ENCODE data around the gene RAB7A.
A peak's percentile ranks its signal among the peaks of the same experiment; 100 is the strongest.

Gene RAB7A

DNA sequence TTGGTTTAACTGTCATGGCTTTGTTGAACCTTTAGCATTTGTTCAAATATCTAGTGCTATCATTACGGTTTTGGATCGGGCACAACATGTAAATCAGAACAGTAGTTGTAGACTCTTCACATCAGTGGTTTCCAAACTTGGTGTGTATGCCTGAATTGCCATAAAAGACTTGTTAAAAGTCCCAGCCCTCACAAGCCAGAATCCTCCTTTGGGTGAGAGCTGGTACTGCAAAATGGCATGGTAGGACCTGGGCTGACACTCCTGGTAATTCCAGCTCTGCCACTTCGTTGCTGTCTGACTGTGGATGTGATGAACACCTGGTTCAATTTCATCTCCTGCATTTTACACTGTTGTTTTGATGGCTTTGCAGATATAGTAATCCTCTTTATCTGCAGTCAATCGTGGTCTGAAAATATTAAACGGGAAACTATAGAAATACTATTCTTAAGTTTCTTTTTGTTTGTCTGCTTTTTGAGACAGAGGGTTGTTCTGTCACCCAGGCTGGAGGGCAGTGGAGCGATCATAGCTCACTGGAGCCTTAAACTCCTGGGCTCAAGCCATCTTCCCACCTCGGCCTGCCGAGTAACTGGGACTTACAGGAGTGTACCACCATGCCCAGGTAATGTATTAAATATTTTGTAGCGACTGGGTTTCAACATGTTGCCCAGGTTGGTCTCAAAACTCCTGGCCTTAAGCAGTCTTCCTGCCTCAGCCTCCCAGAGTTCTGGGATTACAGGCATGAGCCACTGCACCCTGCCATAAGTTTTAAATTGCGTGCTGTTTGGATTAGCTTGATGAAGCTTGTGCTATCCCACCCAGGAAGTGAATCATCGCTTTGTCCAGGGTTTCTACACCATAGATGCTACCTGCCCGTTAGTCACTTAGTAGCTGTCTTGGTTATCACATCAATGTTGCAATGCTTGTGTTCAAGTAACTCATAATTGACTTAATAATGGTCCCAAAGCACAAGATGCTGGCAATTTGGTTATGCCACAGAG, 61.6 kb downstream of the RAB7A start:
- DNase-seq (ENCODE audit: low spot score), result peak; percentile 61

DNA sequence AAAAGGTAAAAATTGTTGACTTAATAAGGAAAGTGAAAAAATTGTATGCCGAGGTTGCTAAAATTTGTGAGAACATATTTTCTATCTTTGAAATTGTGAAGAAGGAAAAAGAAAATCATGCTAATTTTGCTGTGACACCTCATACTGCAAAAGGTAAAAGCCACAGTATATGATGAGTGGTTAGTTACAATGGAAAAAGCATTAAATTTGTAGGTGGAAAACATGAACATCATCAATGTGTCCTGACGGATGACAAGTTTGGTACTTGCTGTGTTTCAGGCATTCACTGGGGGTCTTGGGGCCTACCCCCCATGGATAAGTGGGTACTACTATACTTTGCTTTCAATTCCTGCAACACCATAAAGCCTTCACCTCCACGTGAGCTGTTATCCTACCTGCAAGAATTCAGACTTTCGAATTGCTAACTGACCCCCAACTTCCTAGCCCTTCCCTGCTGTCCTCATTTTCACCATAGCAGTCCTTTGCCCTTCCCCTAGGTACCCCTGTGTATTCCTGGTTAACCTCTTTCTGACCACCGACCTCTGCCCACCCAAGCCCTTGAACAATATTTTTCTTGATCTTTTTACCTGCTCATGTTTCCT, 62.4 kb downstream of the RAB7A start:
- no peak for DNase-seq (ENCODE audit: low spot score)

DNA sequence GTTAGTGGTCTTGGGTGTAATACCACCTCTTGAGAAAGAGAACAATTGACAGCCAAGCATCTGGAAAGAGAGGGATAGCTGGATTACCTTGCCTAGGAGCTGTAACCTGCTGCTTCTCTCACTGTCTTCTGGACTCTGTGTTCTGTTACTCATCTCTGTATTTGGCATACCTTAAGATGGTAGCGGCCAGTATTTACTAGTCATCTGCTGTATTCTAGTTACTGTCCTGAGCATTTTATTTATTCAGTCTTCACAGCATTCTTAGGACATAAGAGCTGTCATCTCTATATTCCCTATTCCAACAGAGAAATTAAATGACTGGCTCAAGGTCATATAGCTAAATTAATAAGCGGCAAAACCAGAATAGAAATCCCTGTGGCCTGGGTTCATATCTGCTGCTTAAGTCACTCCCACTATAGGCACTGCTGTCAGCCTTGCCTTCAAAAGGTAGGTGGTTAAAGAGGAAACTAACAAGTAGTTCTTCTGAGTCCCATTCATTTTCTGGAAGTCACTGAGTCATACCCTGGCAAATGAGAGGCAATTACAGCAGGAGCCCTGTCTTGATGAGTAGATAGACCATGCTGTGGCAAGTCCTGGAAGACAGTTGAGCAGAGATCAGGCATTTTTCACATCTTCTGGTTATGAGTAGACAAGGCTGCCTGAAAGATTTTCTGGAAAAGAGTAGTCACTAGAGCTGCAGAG, 68.2 kb downstream of the RAB7A start:
- DNase-seq (ENCODE audit: low spot score), result no peak

DNA sequence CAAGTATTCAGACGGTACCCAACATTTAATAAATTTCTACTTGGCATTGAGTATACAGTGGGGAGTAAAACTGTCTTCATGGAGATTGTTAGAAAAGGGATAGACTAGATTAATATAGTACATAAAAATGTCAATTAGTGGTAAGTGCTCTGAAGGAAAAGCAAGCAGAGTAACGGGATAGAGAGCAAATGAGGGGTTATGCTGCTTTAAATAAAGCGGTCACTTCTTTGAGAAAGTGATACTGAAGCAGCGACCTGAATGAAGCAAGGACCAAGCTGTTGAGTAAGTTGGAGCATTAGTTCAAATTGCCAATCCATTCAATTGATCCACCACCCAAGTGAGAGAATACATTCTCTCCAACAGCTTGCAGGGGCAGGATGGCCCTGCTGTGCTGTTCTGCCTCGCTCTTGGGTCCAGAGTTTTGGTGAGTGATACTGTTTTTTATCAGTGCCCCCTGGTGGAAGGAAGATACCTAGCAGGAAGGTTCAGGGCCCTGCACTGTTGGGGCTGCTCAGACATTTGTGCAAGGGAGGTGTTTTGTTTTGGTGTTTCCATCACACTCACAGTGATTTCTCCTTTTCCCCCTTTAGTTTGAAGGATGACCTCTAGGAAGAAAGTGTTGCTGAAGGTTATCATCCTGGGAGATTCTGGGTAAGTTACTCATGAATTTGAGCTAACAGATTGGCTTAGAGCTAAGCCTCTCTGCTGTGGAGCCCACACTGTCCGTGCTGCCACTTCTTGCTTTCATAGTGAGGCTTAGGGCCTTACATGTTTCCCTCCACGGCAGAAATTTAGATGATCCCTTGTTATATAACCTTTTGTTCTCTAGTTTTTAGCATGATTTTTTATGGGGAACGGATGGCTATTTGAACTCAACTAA, 69.0 kb downstream of the RAB7A start:
- DNase-seq (ENCODE audit: low spot score), result peak; percentile 83

DNA sequence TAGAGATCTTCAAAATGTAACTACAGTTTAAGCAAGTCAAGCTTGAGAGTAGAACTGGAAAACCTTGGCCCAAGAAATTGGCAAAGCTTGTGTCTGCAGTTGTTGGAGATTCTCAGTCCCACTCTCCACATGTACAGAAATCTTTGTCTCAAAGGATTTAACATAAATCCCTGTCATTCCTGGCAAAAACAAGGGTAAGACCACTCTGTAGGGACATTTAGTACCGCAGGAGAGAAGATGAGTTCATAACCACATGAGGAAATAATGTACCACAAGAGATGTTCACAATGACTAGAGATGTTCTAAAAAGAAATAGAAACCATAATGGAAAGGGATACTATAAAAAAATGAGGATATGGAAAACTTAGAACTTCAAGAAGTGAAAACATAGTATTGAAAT, 73.7 kb downstream of the RAB7A start:
- DNase-seq (ENCODE audit: low spot score), result no peak

DNA sequence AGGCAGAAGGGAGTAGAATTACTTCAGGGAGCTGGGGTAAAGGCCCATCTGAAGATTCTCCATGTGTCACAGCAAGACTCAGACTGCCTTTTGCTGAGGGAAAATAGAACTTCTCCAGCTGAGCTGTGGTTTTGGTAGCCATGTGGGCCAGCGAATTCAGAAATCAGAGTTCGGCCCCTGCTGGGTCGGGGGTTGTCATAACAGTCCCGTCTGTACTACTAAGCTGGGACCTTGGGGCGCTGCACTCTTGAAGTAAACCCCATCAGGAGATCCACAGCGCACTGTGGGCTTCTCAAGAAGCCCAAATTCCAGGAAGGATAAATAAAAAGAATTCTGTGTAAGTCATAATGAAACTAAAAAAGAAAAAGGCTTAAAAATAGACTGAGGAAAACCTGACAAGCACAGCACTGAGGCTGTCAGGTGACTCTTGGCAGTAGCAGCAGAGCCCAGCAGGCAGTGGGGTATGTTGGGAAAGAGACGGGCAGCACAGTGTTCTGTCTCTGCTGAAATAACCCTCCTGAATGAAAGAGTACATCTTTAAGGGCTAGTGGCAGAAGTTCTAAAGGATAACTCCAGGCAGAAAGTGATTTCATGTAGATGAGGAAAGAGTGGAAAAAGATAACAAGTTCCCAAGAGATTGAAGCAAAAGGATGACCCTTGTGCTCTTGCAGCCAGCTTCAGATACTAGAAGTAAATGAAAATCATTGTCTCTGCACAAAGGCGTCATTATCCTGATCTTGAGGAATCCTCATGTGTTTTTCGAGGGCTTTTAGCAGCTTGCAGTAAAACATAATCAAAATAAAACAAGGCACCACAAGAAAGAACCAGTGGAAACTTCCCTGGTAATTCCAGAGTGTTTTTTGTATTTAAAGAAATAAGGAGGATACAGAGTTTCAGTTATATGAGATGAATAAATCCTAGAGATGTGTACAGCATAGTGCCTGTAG, 74.5 kb downstream of the RAB7A start:
- DNase-seq (ENCODE audit: low spot score), result no peak

DNA sequence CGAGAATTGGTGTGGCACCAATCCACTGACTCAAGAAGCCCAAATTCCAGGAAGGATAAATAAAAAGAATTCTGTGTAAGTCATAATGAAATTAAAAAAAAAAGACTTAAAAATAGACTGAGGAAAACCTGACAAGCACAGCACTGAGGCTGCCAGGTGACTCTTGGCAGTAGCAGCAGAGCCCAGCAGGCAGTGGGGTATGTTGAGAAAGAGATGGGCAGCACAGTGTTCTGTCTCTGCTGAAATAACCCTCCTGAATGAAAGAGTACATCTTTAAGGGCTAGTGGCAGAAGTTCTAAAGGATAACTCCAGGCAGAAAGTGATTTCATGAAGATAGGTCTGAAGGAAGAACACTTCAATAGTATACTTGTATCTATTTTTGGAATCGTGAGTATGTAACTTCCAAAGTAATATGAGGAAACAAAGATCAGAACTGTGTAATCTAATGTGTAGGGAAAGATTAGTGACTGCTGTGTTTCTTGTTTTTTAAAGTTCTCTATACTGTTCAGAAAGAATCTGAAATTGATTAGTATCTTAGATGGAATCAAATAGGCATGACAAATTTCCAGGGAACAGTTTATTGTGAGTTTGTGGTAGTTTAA, 75.9 kb downstream of the RAB7A start:
- DNase-seq (ENCODE audit: low spot score), result no peak

DNA sequence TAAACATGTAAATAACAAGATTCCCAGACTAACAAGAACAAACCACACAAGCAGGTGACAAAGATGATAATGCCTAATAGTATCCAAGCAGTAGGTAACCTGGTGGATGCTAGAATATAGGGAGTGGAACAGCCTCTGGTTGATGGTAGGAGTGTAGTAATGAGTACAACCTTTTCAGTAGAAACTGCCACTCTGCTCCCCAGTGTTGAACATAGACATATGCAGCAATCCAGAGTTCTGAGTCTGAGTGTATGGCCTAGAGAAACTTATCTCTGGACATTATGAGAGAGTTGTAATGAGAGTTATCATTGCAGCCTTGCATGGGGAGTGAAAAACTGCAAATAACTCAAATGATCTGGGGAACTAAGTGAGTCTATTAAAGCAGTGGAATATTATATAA, 77.3 kb downstream of the RAB7A start:
- DNase-seq (ENCODE audit: low spot score), result no peak

DNA sequence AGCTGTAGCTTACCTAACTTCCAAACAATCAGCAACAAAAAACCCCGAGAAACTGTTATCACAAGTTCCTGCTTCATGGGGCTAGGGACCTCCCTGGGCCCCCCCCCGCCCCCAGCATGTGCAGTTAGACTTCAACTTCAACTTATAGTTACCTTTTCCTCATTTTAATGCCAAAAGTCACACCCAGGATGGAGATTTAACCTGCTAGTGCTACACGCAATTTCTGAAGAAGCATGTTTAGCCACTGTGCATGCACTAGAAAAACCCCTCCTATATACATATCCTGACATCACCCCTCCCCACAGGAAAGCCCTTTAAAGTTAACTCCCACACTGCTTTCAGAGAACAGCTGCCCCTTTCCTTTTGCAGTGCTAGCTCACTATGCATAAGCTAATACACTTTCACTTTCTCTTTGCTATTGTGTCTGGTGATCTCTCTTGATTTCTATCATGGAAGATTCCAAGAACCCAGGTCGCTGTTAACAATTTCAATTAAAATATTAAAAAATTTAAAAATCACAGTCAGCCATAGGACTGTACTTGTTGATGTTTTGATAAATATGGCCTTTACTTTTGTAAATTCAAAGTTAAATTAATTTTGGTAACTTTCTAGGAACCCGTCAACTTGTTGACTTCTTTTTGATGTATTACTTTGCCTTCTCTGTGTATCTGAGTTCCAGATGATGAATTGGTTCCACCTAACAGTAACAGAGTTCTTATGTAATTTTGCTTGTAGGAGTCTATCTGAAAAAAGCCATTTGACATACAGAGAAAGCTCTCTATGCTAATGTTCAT, 78.2 kb downstream of the RAB7A start:
- peak; percentile 54 for DNase-seq (ENCODE audit: low spot score)

DNA sequence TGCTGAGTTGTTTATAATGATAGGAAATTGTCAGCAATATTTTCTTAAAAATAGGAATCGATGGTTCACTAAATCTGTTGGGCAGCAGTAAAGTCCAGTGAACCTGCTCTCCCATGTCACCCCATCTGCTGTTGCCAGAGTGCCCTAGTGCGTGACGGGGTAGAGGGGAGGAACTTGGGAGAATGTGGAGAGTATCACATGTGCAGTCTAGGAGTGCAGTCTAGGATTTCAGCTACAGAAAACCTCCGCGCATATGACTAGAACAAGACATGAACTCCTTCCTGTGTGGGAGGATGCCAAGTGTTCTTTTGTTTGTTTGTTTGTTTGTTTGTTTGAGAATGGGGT, 78.8 kb downstream of the RAB7A start:
- no peak for DNase-seq (ENCODE audit: low spot score)

DNA sequence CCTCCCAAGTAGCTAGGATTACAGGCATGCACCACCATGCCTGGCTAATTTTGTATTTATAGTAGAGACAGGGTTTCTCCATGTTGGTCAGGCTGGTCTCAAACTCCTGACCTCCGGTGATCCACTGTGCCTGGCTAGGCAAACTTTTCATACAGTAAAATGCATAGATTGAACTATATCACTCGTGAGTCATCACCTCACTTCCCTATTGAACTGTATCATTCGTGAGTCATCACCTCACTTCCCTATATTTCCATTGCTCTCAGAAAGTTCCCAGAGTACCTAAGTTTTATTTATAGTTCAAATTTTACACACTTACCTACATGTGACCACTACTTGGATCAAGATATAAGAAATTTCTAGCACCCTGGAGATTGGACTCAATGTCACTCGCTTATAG, 79.8 kb downstream of the RAB7A start:
- no peak for DNase-seq (ENCODE audit: low spot score)

DNA sequence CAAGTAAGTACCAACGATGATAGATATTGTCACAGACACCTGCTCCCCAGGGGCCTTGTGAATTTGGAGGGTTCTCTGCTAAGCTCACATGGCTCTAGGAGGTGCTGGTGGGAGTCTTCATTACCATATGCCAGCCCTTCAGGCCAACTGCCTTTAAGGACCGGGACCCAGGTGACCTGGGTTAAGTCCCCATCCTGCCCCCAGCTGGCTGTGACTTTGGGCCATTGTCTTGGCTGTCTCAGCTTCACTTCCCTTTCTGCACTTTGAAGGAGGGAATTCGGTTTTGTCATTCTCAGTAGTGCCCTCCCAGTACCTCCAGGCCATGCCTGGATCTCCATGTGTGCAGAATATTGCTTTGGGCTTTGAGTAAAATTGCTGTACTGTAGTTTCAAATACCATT, 80.6 kb downstream of the RAB7A start:
- no peak for DNase-seq (ENCODE audit: low spot score)

DNA sequence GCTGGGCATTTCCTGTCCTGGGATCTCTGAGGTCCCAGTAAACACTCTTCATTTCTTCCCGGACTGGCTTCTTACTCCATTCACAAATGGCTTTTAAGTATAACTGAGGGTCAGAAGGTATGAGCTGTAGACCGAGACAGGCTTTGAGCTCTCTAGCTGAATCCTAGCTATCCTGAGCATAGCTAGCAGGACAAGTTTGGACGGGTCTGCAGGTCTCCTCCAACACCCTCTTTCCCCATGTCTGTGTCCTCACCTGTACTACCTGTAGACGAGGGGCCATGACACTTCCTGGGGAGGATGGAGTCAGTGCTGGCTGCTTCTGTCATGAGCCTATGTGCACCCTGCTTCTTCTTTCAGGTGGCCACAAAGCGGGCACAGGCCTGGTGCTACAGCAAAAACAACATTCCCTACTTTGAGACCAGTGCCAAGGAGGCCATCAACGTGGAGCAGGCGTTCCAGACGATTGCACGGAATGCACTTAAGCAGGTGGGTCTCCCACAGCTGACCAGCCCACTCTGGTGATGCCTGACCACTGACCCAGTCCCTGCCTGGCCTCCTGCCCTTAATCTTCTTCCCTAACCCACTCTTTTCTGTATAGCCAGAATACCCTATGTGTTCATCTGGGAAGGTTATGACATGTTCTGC, 81.3 kb downstream of the RAB7A start:
- no peak for DNase-seq (ENCODE audit: low spot score)

DNA sequence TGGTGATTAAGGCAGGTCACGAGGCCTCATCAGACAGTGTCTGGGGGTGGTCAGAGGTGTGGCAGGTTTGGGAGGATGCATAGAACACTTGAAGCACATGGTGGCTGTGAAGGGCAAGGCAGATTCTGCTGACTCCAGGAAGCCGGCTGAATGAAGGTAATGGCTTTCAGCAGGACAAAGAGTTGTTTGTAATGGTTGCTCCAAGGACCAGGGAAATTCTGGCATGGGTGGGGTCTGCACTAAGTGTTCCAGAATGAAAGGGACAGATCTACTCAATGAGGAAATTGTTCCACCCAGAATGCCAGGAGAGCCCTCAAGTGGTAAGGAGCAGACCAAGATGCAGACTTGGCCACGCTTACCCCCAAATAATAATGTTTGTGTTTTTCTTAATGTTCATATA, 82.7 kb downstream of the RAB7A start:
- DNase-seq (ENCODE audit: low spot score), result no peak

DNA sequence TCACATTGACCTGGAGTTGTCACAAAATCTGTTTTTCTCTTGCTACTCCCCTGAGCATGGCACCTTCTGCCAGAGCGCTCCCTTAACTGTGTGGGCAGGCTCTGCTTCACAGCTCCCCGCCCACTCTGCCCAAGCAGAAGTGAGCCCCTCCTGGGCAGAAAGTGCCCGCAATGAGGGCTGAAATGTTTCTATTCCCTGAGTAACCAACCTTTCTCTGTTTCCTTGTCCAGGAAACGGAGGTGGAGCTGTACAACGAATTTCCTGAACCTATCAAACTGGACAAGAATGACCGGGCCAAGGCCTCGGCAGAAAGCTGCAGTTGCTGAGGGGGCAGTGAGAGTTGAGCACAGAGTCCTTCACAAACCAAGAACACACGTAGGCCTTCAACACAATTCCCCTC, 87.1 kb downstream of the RAB7A start:
- no peak for DNase-seq (ENCODE audit: low spot score)

DNA sequence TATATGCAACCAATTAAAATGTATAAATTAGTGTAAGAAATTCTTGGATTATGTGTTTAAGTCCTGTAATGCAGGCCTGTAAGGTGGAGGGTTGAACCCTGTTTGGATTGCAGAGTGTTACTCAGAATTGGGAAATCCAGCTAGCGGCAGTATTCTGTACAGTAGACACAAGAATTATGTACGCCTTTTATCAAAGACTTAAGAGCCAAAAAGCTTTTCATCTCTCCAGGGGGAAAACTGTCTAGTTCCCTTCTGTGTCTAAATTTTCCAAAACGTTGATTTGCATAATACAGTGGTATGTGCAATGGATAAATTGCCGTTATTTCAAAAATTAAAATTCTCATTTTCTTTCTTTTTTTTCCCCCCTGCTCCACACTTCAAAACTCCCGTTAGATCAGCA, 88.1 kb downstream of the RAB7A start:
- no peak for DNase-seq (ENCODE audit: low spot score)

DNA sequence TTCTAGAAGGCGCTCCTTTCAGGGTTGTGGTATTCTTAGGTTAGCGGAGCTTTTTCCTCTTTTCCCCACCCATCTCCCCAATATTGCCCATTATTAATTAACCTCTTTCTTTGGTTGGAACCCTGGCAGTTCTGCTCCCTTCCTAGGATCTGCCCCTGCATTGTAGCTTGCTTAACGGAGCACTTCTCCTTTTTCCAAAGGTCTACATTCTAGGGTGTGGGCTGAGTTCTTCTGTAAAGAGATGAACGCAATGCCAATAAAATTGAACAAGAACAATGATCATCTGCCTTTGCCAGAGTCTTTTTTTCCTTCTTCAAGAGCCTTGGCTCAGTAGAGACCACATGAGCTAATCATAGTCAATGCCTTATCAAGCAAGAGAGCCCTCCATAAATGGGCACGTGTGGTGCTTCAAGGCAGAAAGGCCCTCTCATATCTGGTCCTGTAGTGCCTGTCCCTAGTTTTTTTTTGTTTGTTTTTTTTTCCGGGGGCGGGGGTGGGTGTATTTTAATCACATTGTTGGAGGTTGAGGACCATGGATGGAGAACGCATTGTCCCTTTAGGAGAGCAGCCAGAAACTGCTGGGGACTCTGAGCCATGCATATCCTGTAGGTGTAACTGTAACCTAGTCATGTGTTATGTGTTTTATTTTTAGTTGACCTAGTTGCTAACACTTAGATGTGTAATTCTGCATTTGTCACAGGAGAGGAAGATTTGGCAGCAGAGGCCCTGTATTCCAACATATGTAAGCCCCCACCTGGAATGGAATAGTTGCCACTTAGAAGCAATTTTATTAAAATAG, 88.7 kb downstream of the RAB7A start:
- no peak for DNase-seq (ENCODE audit: low spot score)
